ENCODE data around the gene GLUL.
"Not testable (repeated sequence)": the region's sequence is repeated elsewhere in the genome, so short reads cannot be mapped to it uniquely, and the experiment has no call there.

The GLUL gene

DNA sequence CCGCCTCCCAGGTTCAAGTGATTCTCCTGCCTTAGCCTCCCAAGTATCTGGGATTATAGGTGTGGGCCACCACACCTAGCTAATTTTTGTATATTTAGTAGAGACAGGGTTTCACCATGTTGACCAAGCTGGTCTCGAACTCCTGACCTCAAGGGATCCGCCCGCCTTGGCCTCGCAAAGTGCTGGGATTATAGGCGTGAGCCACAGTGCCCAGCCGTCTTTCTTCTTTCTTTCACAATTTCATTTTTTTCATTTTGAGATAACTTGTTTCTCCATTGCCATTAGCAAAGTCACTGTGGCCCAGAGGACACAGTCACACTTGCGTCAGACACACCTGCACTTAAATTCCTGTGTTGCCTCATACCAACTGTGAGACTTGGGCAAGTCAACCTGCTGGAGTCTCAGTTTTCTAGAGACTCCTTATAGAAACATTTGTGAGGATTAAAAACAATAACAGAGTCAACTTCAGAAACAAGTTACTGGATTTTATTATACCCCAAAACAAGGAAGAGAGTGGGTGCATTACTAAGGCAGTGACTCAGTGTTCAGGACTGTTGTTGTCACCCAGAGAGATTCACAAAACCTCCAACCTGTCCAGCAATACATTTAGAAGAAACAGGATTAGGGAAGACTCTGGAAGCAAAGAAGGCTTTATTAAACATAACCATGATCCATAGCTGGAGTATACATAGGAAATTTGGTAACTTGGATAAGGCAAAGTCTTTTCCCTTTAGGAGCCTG, 6.2 kb upstream of the GLUL start:
- DNase-seq (ENCODE audit: low read depth) = no peak
- H3K4me3 ChIP-seq (ENCODE audit: low read depth, low read length) = no peak overlapping the region

DNA sequence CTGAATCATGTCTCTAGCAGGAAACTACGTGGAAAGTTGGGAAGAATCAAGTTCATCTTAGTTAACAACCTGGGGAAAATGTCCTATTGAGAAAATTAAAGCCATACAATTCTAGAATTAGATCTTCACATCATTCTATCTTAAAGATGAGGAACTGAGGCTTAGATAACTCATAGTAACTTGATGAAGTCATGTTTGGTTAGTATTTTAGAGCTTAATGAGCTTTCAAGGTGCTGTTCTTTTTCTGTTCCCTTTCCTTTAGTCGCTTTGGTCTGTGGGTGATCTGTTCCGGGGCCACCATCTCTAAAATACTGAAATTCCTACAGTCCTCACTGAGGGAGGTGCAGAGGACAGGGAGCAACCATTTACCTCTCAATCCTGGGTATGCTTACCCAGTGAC, 4.3 kb upstream of the GLUL start:
- DNase-seq (ENCODE audit: low read depth) = no peak
- no peak overlapping the region for H3K4me3 ChIP-seq (ENCODE audit: low read depth, low read length)

DNA sequence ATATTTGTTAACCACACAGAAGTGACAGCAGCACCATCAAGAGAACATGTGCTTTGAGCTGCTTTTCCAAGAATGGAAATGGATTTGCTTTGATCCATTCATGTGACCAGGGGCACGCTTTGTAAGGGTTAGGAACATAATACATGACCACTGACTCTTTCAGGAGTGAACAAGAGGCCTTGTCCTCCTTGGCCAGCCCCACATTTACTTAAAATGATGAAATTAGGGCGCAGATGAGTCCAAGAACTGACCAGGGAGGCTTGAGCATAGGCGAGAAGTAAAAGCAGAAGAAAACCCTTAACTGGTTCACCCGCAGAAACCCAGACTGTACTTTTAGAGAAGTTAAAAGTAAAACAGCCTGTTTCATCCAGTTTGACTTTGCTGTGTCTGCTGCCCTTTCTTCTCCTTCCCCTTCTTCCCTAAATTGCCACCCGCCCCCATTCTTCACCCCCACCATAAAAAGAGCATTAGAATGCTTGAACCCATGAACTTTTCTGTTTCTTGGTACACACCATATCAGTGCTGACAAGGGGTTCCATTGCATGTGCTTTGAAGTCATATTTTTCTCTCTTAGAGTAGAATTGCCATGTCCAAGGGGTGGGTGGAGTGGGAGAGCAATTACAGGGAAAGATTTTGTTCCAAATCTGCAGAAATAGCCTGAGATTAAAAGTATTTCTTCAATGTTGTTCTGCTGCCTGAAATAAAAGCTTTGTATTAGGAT, 2.6 kb upstream of the GLUL start:
- no peak for DNase-seq (ENCODE audit: low read depth)
- no peak overlapping the region for H3K4me3 ChIP-seq (ENCODE audit: low read depth, low read length)

DNA sequence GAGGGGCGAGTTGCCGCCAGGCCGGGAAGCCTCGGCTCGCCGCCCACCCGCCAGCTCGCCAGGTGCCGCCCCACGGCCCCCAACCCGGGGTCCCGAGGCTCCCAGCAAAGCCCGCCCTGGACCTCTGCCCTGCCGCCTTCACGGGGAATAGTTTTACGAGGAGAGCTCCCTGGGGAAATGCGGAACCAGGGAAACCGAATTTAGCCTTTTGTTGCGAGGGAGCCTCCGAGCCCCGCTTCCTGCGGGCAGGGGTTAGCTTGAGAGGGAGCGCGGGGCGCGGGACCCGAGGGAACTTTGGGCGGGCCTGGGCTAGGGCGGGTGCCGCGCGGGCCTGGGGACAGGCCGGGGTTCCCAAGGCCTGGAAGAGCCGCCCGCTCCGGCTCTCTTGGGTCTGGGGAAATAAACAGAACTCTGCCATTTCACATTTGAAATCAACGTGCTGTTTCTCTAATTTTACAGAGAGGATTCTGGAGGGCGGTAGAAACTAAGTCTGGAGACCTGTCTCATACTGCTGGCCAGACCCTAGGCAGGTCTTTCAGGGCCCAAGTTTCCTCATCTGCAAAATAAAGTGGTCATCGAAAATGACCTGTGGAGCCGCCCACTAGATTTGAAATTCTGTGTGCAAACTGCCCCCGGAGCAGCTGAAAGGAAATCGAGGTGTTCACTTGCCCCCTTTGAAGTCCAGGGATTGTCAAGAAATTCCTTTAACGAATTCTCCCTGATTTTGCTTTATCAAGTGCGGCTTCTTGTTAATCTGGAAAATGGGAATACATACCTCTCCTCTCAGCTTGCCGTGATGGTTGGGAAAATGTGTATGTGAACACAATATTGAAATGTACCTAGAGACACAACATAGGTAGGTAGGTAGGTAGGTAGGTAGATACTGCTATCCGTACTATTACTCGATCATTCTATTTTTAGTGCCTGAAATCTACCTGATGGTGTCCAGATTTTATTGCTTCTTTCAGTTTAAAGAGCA, 749 bp upstream of the GLUL start:
- peak overlapping the region; percentile 92 for H3K4me3 ChIP-seq (ENCODE audit: low read depth, low read length)
- DNase-seq (ENCODE audit: low read depth) = no peak

DNA sequence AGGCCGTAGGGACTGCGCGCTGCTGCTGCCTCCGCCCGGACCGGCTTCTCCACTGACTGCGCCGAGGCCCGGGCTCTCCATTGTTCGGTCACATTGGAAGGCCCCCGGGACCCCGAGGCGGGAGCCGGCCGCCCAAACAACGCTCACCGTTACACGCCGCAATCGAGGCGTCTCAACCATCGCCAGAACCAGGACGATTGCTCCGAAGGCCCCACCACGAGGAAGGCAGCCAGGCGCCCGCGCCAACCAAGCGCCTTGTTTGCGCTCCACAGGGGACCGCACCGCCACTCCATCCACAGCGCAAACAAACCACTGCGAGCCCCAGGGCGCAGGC, 595 bp downstream of the GLUL start:
- DNase-seq (ENCODE audit: low read depth) = no peak
- H3K4me3 ChIP-seq (ENCODE audit: low read depth, low read length) = peak overlapping the region; percentile 92

DNA sequence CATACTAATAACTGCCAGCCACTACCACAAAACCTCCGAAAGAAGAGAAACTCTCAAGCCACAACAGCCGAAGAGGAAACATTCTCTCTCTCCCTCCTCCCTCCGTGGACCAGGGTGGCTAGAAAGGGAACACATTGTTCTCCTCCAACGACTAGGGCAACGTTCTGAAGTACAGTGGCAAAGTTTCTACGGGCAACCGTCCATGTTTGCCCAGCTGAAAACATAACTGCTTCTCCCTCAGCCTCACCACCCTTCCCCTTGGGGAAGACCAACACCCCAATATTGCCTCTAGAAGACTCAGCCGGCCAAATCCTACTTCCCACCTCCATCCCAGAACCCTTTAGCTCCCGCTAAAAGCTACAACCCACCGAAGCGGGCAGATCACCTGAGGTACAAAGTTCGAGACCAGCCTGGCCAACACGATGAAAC, 2.0 kb downstream of the GLUL start:
- no peak for DNase-seq (ENCODE audit: low read depth)
- H3K4me3 ChIP-seq (ENCODE audit: low read depth, low read length) = peak overlapping the region; percentile 92

DNA sequence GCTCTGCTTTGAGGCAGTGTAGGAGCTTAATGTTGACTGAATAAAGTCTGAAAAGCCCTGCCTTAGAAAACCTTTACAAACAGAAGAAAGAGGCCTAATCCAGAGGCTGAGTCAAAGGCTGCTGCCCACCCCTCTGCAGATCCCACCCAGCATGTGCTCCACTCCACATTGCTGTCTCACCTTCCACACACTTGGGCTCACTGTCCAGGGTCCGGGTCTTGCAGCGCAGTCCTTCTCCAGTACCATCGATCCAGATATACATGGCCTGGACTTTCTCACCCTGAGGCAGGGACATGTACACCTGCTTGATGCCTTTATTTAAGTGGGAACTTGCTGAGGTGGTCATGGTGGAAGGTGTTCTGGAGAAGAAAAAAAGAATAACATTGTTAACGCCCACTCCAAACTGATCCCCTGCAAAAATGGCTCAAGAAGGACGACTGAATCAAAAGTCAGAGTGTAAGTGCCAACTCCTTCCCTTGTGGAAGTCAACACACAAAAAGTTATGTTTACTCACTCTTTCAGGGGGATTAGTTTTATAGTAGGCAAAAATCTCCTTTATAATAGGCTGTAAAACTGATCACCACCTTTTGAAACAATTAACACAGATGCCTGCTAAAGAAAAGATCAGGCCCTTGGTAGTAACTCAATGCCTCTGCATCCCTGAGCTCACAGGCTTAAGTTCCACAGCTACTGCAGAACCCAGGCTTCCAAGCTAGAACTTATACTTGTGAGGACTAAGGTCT, 3.0 kb downstream of the GLUL start:
- no peak for DNase-seq (ENCODE audit: low read depth)
- H3K4me3 ChIP-seq (ENCODE audit: low read depth, low read length) = peak overlapping the region; percentile 92

DNA sequence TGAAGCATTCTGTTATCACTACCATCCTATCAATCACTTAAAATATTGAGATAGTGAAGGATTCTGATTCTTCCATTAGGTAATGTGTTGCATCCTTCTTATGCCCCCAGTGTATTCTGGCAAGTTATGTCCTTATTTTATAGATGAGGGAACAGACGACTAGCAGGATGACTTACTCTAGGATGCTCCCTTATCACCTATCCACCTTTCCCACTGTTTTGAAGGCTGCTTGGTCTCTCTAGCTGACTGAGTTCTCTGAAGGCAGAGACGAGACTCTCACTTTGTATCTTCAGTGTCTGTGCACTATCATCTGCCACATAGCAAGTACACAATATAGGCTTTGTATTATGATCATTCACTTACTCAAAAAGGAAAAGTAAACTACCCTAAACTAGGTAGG, 4.0 kb downstream of the GLUL start:
- H3K4me3 ChIP-seq (ENCODE audit: low read depth, low read length) = no peak overlapping the region
- no peak for DNase-seq (ENCODE audit: low read depth)

DNA sequence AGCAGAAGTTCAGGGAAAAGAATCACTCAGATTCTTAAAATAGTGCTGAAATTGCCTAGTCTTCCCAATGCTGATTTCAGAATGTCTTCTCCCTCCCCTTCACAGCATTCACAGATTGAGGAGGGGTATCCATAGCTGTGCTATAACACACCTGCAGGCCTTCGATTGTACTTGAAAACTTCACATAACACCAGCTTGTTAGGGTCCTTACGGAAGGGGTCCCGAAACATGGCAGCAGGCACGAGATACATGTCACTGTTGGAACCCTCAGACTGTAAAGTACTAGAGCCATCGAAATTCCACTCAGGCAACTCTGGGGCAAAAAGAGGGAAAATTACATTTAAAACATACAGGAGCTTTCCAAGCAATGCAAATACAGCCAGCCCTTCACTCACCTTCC, 4.6 kb downstream of the GLUL start:
- DNase-seq (ENCODE audit: low read depth) = no peak
- H3K4me3 ChIP-seq (ENCODE audit: low read depth, low read length) = no peak overlapping the region

DNA sequence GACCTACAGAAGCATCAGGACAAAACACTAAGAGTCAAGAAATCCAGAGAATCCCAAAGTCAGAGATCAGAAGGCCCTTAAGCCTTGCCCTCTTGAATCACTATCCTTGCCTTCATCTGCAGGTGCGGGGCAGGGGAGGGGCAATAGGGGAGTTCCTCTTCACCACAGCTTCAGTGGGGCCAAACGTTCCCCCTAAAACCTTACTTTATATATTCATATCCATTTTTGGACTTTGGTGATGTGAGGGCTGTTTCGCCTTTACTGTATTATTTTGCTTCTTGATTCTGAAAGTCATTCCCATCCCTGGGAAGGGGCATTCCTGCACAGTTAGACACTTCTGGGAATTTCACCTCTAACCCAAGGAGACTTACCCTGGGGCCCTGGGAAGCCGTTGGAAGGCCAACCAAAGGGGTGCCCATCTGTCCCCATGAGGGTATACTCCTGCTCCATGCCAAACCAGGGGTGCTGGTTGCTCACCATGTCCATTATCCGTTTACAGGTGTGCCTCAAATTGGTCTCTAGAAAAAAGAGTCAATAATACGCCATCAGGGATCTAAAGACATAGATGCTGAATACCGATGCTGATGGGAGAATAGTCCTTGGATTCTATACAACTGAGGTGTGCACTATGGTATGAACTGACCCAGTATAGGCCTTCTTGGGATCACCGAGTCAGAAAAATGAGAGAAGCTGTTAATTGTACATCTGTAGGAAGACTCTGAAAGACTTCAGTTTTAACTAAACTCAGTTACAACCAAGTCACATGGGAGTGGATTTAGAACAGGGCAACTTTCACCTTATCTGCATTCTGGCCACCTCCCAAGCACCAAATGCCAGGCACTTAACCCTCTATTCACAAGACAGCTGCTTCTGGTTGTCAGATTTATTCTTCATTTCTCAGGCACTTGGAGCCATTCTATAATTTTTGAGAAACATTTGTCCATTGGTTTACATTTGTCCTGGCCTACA, 5.4 kb downstream of the GLUL start:
- no peak for DNase-seq (ENCODE audit: low read depth)
- no peak overlapping the region for H3K4me3 ChIP-seq (ENCODE audit: low read depth, low read length)

DNA sequence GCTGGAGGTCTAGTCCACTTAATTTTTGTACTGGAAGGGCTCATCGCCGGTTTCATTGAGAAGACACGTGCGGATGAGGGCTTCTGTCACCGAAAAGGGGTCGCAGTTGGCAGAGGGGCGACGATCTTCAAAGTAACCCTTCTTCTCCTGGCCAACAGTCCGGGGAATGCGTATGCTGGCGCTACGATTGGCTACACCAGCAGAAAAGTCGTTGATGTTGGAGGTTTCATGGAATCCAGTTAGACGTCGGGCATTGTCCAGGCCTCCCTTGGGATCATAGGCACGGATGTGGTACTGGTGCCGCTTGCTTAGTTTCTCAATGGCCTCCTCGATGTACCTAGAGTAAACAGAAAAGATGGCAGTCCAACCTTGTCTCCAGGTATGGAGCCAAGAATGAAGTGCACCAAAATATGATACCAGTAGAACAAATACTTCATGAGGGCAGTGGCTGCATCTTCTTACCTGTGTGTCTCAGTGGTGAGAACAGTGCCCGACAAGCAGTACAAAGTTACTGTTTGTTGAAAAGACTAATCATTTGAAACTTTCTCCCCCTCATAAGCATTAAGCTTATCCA, 7.1 kb downstream of the GLUL start:
- H3K4me3 ChIP-seq (ENCODE audit: low read depth, low read length) = no peak overlapping the region
- no peak for DNase-seq (ENCODE audit: low read depth)

DNA sequence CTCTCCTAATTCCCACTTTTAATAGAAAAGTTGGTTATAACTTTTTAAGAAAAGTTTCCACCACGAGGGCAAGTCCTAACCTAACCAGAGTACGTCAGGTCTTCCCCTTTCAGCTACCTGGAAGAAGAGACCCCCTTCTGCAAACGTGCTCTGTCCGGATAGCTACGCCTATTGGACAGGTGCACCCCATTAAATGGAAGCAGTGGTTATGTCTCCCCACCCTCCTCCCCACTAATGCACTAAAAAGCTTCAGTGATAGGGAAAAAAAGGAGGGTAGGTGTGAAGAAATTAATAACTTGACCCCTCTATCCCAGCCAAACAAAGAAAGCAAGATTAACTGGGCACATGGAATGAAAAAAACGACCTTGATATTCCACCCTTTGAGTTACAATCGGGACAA, 7.7 kb downstream of the GLUL start:
- no peak for DNase-seq (ENCODE audit: low read depth)
- no peak overlapping the region for H3K4me3 ChIP-seq (ENCODE audit: low read depth, low read length)

DNA sequence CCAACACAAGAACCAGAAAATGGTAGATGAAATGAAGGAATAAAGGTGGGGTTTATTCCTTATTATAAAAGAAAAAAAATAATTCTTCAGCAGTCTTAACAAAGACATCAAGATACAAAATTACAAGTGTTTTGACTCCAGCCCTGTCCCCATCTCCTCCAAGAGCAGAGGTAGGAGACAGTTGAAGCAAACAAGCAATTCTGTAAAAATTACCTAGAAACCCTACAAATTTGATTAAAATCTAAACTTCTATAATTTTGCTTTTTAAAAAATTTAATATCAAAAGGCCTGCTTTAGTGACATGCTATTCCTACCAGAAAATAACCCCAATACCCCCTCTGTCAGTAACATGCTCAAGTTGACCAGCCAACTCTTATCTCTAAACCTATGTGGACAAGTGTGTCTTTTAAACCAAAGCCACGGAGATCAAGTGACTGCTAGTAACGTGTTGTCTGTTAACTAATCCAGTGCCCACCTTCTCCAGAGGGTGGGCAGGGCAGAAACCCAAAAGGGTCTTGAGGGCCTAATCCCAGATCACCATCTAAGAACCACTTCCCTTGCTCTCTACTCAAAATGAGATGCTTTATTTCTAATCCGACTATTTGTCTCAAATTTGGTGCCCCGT, 8.4 kb downstream of the GLUL start:
- DNase-seq (ENCODE audit: low read depth) = no peak
- H3K4me3 ChIP-seq (ENCODE audit: low read depth, low read length) = no peak overlapping the region

DNA sequence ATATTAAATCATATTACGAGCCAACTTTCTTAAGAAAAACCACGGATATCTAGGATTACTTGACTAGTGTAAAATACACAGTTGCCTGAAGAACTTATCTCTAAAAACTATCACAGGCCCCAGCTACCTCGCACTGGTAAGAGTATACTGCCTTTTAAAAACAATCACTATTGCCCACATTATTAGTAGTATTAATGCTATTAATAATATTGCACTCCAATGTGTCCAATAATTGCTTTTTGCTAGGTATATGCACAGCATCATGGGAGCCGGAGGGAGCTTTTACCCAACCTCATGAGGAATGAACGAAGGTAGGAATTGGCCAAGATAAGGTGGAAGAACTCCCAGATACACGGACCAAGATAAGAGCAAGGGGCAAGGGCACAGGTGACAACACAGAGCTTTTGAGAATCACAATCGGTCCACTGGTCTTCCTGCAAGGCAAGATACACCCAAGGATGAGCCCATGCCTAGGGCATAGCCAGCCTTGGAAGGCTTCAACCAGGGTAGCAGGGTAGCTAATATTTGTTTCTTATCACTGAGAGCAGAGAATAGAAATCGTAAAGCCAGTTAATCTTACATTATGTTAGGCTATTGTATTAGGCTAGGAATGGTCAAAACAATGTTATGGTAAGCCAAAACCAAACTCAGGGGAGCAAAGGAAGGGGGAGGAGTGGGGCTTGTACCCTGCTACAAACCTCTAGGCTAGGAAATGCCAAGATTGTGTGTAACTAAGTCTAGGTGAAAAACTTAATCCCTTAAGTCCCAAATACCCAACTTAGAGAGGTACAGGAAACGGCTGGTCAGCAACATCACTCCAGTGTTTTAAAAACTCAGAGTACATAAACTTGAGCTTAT, 9.4 kb downstream of the GLUL start:
- DNase-seq (ENCODE audit: low read depth) = no peak
- no peak overlapping the region for H3K4me3 ChIP-seq (ENCODE audit: low read depth, low read length)

DNA sequence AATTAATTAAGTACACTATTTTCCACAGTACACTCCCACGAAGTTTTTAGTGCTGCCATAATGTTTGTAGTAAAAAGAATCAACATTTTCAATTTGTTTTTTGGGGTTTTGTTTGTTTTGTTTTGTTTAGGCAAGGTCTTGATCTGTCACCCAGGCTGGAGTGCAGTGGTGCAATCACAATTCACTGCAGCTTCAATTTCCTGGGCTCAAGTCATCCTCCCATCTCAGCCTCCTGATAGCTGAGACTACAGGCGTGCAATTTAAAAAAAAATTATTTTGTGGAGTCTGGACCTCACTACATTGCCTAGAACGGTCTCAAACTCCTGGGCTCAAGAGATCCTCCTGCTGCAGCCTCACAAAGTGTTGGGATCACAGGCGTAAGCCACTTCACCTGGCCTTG, 11.4 kb downstream of the GLUL start:
- no peak for DNase-seq (ENCODE audit: low read depth)
- H3K4me3 ChIP-seq (ENCODE audit: low read depth, low read length) = no peak overlapping the region

DNA sequence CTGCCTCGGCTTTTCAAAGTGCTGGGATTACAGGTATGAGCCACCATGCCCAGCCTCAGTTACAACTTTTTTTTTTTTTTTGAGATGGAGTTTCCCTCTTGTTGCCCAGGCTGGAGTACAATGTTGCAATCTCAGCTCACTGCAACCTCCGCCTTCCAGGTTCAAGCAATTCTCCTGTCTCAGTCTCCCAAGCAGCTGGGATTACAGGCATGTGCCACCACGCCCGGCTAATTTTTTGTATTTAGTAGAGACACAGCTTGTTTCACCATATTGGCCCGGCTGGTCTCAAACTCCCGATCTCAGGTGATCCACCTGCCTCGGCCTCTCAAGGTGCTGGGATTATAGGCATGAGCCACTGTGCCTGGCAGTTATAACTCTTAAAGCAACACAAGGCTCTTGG, 11.8 kb downstream of the GLUL start:
- H3K4me3 ChIP-seq (ENCODE audit: low read depth, low read length); DNase-seq (ENCODE audit: low read depth): not testable (repeated sequence)

All from skeletal muscle cell (primary cell).